ENCODE results near the gene PTP4A1. TPM values are rescaled to one million over a fixed set of nuclear protein-coding genes. Genes with fewer than 3 reads are reported as not detected.

Gene PTP4A1
- 60.7 and 68.5 TPM in 2 replicates for total RNA-seq

DNA sequence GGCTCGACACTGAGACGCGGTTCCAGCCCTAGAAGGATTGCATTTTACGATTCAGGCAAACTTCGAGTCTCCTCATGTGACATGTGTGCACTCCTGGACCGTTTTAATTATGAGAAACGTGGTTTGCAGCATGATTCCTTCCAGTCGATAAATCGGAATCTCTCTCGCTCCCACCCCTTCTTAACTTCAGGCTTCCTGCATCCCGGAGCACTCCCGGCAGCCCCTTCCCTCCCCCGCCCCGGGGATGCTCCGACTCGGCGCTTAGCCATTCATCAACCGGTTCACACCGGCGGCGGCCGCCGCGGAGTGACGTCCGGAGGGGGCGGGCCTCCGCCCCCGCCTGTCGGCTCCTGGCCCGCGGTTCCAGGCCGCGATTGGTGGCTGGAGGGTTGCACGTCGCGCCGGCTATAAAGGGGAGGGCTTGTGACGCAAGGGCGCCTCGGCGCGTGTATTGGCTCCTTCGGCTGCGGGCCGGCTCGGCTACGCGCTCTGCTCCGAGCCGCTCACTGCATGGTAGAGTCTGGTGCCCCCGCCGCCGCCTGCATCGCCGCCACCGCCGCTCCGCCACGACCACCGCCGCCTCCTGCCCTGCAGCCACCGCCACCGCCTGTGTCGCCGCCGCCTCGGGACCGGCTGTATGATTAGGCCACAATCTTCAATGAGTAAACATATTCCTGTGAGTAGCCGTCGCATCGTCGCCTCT lies at the start of gene PTP4A1, which contains the start of gene LOC128125822:
Gene PTP4A1 (plus strand): TSS at position 437 of the 703 bp plus-strand sequence. CDS start 4,401 bp downstream, outside the sequence.
Gene LOC128125822 (plus strand): TSS at position 437 of the 703 bp plus-strand sequence.

Small RNA genes within 50 kb of the gene (small RNA-seq; reads per million reads assigned to genes)
- gene AL513043.1 (ENCODE audit: low replicate concordance): not detected

Other genes starting within 250 kb of the PTP4A1 start
- 51.5 and 68.1 TPM in 2 replicates for gene PHF3, start 63.3 kb downstream of the PTP4A1 start, total RNA-seq

Data from placental pericyte (primary cell).